ENCODE results near the gene SCFD1.

GRCh38 chr14:30753452-30753851 lies 131.3 kb downstream of the SCFD1 start:
- no peak for TF ChIP-seq CTCF (IDR thresholded peaks at IDR 0.05; ENCODE audit: low read depth, low read length, poor library complexity, severe bottlenecking)
- TF ChIP-seq EZH2phosphoT487 (IDR thresholded peaks at IDR 0.05; ENCODE audit: borderline replicate concordance, low read length), result no peak

Data from DOHH2 (cell line).